Muscle layer of duodenum (tissue), 2 donors: ENCODE results near the gene SYNPR.

Experiments
- H3K27ac ChIP-seq: one replicate; pipeline ENCODE4 v1.7.0; 2013; ENCODE audit warnings: mild to moderate bottlenecking, low read length
- H3K27me3 ChIP-seq: one replicate; pipeline ENCODE4 v1.7.0; 2013; ENCODE audit warnings: low read depth, mild to moderate bottlenecking, control low read depth, low read length
- H3K36me3 ChIP-seq, 2 donors: one replicate each; pipeline ENCODE4 v1.7.0; 2013; ENCODE audit warnings: low read length in 2 of 2, control low read depth in 1 of 2, mild to moderate bottlenecking in 1 of 2; ENCODE audit not compliant: insufficient read depth in 2 of 2, control insufficient read depth in 1 of 2
- H3K4me1 ChIP-seq, 2 donors: one replicate each; pipeline ENCODE4 v1.7.0; 2013; ENCODE audit warnings: low read length in 2 of 2, mild to moderate bottlenecking in 2 of 2, control low read depth in 1 of 2, moderate library complexity in 1 of 2; ENCODE audit not compliant: insufficient read depth in 2 of 2, control insufficient read depth in 1 of 2
- H3K4me3 ChIP-seq, 2 donors: one replicate each; pipeline ENCODE4 v1.7.0; 2013; ENCODE audit warnings: low read length in 2 of 2, low read depth in 1 of 2, mild to moderate bottlenecking in 1 of 2
- H3K9me3 ChIP-seq, 2 donors: one replicate each; pipeline ENCODE4 v1.7.0; 2013; ENCODE audit warnings: low read length in 2 of 2, control low read depth in 1 of 2, mild to moderate bottlenecking in 1 of 2; ENCODE audit not compliant: control insufficient read depth in 1 of 2
- donor health status: healthy.

The SYNPR gene

GRCh38 chr3:63351159-63352007 is 73.3 kb downstream of the SYNPR start:
- Histone ChIP-seq H3K27me3 (no peaks in the 10 kb centered on the region), H3K36me3 (no peaks in the 10 kb centered on the region), H3K9me3 (no peaks in the 10 kb centered on the region), H3K4me3 (no peak overlapping the region), H3K4me1 (no peaks in the 10 kb centered on the region), H3K27ac (no peak overlapping the region)

GRCh38 chr3:63352008-63352279 is 73.8 kb downstream of the SYNPR start:
- no peaks in the 10 kb centered on the region for H3K27me3 ChIP-seq
- H3K36me3 ChIP-seq, result no peaks in the 10 kb centered on the region
- no peaks in the 10 kb centered on the region for H3K9me3 ChIP-seq
- H3K27ac ChIP-seq, result no peak overlapping the region
- H3K4me1 ChIP-seq, result no peaks in the 10 kb centered on the region
- H3K4me3 ChIP-seq, result no peak overlapping the region

GRCh38 chr3:63353383-63353782 is 75.3 kb downstream of the SYNPR start:
- H3K4me1 ChIP-seq, result no peaks in the 10 kb centered on the region
- H3K27me3 ChIP-seq, result no peaks in the 10 kb centered on the region
- no peaks in the 10 kb centered on the region for H3K9me3 ChIP-seq
- no peak overlapping the region for H3K27ac ChIP-seq
- H3K36me3 ChIP-seq, result no peaks in the 10 kb centered on the region
- no peak overlapping the region for H3K4me3 ChIP-seq

GRCh38 chr3:63354160-63354559 is 76.1 kb downstream of the SYNPR start:
- H3K4me3 ChIP-seq, result no peak overlapping the region
- no peaks in the 10 kb centered on the region for H3K27me3 ChIP-seq
- H3K9me3 ChIP-seq, result no peaks in the 10 kb centered on the region
- no peaks in the 10 kb centered on the region for H3K4me1 ChIP-seq
- H3K27ac ChIP-seq, result no peak overlapping the region
- H3K36me3 ChIP-seq, result no peaks in the 10 kb centered on the region

GRCh38 chr3:63355809-63356208 is 77.7 kb downstream of the SYNPR start:
- H3K27me3 ChIP-seq, result no peaks in the 10 kb centered on the region
- no peak overlapping the region for H3K4me3 ChIP-seq
- no peak overlapping the region for H3K27ac ChIP-seq

GRCh38 chr3:63364495-63364894 is 86.4 kb downstream of the SYNPR start:
- Histone ChIP-seq H3K27ac (no peak overlapping the region), H3K27me3 (no peaks in the 10 kb centered on the region), H3K9me3 (no peaks in the 10 kb centered on the region), H3K36me3 (no peaks in the 10 kb centered on the region), H3K4me1 (no peaks in the 10 kb centered on the region), H3K4me3 (no peak overlapping the region)

More at GRCh38 chr3:63355809-63356208, 77.7 kb downstream of the SYNPR start:
- Histone ChIP-seq H3K36me3 (no peaks in the 10 kb centered on the region), H3K4me1 (no peaks in the 10 kb centered on the region), H3K9me3 (no peaks in the 10 kb centered on the region)

GRCh38 chr3:63364910-63365309 is 86.8 kb downstream of the SYNPR start:
- H3K36me3 ChIP-seq, result no peaks in the 10 kb centered on the region

GRCh38 chr3:63365671-63366070 is 87.6 kb downstream of the SYNPR start:
- Histone ChIP-seq H3K9me3 (no peaks in the 10 kb centered on the region), H3K4me1 (no peaks in the 10 kb centered on the region), H3K4me3 (no peak overlapping the region), H3K27me3 (no peaks in the 10 kb centered on the region), H3K27ac (no peak overlapping the region), H3K36me3 (no peaks in the 10 kb centered on the region)

More at GRCh38 chr3:63364910-63365309, 86.8 kb downstream of the SYNPR start:
- Histone ChIP-seq H3K27ac (no peak overlapping the region), H3K27me3 (no peaks in the 10 kb centered on the region), H3K4me1 (no peaks in the 10 kb centered on the region), H3K9me3 (no peaks in the 10 kb centered on the region), H3K4me3 (no peak overlapping the region)

GRCh38 chr3:63370094-63370493 is 92.0 kb downstream of the SYNPR start:
- H3K27me3 ChIP-seq, result no peaks in the 10 kb centered on the region
- H3K4me3 ChIP-seq, result no peak overlapping the region

GRCh38 chr3:63383040-63383439 is 104.9 kb downstream of the SYNPR start:
- Histone ChIP-seq H3K36me3 (no peaks in the 10 kb centered on the region), H3K9me3 (no peaks in the 10 kb centered on the region), H3K27me3 (no peaks in the 10 kb centered on the region), H3K4me3 (no peak overlapping the region), H3K4me1 (no peaks in the 10 kb centered on the region), H3K27ac (no peak overlapping the region)

More at GRCh38 chr3:63370094-63370493, 92.0 kb downstream of the SYNPR start:
- H3K27ac ChIP-seq, result no peak overlapping the region
- no peaks in the 10 kb centered on the region for H3K4me1 ChIP-seq
- no peaks in the 10 kb centered on the region for H3K36me3 ChIP-seq
- H3K9me3 ChIP-seq, result peaks cover 0 to 2% of the 10 kb centered on the region in 2 donors

GRCh38 chr3:63384382-63384781 is 106.3 kb downstream of the SYNPR start:
- no peaks in the 10 kb centered on the region for H3K4me1 ChIP-seq
- H3K4me3 ChIP-seq, result no peak overlapping the region
- no peaks in the 10 kb centered on the region for H3K36me3 ChIP-seq
- no peaks in the 10 kb centered on the region for H3K9me3 ChIP-seq
- H3K27me3 ChIP-seq, result no peaks in the 10 kb centered on the region
- no peak overlapping the region for H3K27ac ChIP-seq

GRCh38 chr3:63385629-63386028 is 107.5 kb downstream of the SYNPR start:
- no peaks in the 10 kb centered on the region for H3K36me3 ChIP-seq
- H3K9me3 ChIP-seq, result no peaks in the 10 kb centered on the region
- no peak overlapping the region for H3K4me3 ChIP-seq
- H3K4me1 ChIP-seq, result no peaks in the 10 kb centered on the region
- no peaks in the 10 kb centered on the region for H3K27me3 ChIP-seq
- H3K27ac ChIP-seq, result no peak overlapping the region
